OCI-LY3 (cell line): ENCODE results near the gene ERVH48-1.

ENCODE experiments used
- EZH2phosphoT487 ChIP-seq: fragments of 200-600 bp; shearing (Covaris generic); IDR thresholded peaks from 2 replicates; pipeline ENCODE4 v1.6.1; 2018; ENCODE audit warnings: antibody characterized with exemption, mixed run types, low read depth
- TF ChIP-seq, protein P1 (sequence below): fragments of 200-600, 300-600 bp; sonication (generic); IDR thresholded peaks from 2 replicates; pipeline ENCODE4 v1.5.1; 2014; ENCODE audit warnings: antibody characterized with exemption, low read length, low read depth

DNA sequence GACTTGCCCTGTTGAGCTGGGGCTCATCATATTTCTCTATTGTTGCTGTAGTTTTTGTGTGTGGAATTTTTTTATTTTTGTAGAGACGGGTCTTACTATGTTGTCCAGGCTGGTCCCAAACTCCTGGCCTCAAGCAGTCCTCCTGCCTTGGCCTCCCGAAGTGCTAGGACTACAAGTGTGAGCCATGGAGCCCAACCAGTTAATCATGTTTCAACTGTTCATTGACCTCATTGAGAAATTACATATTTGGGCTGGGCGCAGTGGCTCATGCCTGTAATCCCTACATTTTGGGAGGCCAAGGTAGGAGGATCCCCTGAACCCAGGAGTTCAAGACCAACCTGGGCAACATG is 39.8 kb upstream of the ERVH48-1 start:
- TF ChIP-seq, protein P1, sequence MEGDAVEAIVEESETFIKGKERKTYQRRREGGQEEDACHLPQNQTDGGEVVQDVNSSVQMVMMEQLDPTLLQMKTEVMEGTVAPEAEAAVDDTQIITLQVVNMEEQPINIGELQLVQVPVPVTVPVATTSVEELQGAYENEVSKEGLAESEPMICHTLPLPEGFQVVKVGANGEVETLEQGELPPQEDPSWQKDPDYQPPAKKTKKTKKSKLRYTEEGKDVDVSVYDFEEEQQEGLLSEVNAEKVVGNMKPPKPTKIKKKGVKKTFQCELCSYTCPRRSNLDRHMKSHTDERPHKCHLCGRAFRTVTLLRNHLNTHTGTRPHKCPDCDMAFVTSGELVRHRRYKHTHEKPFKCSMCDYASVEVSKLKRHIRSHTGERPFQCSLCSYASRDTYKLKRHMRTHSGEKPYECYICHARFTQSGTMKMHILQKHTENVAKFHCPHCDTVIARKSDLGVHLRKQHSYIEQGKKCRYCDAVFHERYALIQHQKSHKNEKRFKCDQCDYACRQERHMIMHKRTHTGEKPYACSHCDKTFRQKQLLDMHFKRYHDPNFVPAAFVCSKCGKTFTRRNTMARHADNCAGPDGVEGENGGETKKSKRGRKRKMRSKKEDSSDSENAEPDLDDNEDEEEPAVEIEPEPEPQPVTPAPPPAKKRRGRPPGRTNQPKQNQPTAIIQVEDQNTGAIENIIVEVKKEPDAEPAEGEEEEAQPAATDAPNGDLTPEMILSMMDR: no peak
- TF ChIP-seq EZH2phosphoT487: no peak
